GM18873 (cell line): Measurements from ENCODE around the gene GABBR1.

Experiments
- ATAC-seq: cut with Tn5 transposase; IDR thresholded peaks from one replicate; pipeline ENCODE4 v1.9.1; 2021; ENCODE audit warnings: mild to moderate bottlenecking, moderate library complexity, moderate number of reproducible peaks; ENCODE audit not compliant: unreplicated experiment, low FRiP score

The GABBR1 gene

DNA sequence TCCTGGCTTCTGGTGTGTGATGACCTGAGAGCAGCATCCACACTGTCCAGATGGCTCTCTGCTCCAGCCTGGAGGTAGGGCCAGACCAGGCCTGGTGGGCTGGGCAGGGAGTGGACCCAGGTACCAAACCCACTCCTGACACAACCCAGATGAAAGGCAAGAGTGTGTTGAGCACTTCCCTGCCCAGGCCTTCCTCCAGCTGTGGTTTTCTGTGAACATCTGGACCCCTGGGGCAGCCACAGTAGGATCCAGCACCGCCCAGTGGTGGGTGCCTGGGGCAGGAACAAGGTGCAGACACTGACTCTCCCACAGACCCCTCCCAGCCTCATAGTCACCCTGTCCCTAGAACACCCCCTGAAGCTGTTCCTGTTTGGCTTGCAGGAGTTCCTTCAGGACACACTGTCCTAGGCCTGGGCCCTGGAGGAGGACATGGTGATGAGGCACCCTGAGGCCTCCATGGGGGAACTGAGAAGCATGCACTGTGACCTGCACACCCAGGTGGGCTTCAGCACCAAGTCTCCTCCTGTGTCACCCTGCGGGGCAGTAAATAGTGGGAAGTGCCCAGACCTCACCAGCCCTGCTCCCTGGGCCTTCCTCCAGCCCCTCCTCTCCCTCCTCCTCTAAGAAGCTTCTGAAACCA, 102.2 kb downstream of the GABBR1 start:
- no peak for ATAC-seq

DNA sequence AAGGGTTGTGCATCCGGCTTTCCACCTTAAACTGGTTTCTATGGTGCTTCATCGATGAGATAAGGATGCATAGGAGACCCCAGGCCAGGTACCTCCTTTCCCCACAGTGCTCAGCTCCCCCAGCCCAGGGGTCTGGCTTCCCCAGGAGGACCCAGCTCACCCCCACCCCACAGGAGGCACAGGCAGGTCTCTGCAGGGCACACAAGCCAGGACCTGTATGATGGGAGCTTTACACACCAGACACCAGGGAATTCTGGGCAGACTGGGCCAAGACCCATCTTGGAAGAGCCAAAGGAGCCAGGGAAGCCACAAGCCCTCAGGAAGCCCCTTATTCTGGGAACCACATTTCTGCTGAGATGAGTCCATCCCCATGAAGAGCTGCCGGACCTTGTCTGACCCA, 103.0 kb downstream of the GABBR1 start:
- no peak for ATAC-seq

DNA sequence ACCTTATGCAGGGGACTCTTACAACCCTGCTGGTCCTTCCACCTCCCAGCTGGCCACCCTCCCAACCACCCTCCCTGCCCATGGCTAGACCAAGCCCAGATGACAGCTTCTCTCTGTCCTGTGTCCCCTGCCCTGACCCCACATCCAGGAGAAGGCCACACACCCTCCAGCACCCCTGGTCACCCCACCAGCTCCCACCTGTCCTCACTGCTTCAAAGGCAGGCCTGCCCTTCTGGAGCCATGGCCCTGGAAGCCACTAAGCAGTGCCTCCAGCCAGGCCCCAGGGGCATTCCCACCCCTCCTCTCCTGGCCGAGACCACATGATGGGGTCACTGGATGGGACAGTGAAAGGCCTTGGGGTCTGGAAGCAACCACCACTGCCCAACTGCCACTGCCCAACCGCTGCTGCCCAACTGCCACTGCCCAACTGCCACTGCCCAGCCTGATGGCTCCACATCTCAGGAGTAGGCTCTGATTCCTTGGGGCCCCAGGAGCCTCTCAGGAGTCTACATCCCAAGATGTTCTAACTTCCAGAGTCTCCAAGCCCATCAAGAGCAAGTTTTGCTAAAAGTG, 103.9 kb downstream of the GABBR1 start:
- ATAC-seq, result no peak

DNA sequence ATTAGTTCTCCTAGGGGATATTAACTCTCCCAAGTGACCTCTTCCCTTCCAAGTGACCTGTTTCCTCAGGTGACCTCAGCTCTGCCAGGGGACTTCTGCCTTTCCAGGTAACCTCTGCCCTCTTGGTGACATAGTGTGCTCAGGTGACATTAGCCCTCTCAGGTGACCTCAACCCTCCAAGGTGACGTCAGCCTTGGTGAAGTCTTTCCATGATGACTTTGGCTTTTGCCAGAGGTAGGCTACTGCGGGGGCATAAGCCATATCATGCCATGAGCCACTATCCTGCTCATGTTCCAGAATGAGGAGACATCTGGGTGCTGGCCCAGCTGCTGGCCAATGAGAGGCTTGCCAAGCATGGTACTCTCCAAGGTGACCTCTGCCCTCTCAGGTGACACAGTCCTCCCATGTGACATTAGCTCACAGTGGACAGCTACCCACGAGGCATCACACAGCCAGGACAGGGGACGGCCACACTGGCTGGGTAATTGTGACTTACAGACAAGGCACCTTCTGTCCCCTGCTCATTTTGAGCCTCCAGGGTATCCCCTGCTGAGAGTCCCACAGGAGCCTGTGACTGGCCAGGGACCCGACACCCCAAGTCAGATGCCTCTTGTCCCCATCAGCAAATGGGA, 104.6 kb downstream of the GABBR1 start:
- ATAC-seq, result no peak

DNA sequence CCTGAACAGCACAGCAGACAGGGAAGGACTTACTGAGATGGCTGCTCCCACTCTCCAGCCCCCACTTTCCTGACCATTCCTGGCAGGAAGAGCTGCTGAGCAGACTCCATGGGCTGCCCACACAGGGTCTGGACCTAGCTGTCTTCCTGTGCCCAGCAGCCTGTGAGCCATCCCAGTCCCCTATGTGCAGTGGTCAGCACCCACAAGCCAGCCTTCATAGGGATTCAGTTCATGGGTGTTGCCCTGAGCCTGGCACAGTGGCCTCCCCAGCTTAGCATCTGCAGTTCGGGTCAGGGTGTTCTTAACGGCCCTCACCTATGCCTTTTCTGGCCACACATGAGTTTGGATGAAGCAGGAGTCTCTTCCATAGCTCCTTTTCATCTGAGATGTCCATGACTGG, 105.4 kb downstream of the GABBR1 start:
- no peak for ATAC-seq

DNA sequence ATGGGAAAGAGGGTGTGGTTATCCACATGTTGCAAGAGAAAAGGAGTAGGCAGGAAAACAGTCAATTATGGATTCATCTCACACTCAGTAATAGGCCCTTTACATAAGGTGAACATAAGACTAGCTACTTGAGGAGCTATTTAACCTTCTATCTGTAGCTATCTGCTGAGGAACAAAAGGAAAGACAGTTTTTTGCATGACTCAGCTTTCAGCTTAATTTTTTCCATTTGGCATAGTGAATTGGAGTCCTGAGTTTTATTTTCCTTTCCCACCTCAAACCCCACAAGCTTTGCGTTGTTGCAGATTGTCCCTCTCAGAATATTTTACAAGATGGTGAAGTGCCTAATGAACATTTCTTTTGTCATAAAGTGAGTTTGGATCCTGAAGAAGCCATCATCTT, 105.9 kb downstream of the GABBR1 start:
- ATAC-seq, result no peak

DNA sequence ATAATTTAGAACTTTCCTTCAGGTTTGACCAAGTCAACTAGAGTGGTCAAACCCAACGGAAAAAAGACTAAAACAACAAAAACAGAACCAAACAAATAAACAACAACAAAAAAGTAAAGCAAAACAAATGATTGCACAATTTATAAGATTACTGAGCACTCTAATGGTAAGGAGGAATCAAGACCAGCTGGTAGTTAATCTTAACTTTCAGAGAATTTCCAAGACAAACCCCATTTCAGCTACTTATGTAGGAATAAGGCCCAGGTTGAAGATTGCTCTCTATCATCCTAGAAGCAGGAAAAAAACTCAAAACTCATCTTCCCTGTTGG, 107.7 kb downstream of the GABBR1 start:
- no peak for ATAC-seq

DNA sequence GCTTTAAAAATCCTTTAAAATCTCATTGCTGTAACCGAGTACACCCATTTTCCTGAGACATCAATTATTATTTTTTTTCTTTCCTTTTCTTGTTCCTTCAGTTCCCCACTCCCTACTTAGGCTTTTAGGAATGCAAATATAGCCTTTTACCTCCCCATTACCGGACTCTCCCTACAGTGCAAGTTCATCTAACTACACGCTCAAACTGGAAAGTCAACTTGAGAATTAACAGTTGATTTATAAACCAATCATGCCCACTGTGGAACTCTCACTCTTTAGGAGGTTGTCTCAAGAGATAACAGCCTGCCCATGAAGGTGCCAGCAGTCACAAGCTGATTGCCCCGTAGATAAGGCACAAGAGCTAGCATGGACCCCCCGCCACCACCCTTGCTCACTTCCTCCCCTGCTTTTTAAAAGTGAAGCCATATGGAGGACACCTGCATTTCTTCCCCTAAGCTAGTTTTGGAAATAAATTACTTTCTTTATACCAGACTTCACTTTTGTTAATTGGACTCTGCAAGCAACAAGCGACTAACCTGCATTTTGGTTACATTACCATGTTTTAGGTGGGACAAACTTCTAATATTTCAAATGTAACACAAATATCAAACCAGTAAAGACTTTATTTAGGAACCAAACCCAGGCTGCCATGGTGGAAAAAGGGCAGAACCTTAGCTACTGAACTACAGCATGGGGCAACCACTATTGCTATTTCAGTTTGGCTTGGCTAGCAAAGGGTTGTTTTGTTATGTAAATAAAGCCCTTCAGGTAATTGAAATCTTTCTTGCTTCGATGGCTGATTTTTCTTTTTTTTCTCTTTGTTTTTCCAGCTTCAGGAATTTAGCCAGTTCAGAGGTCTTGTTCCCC, 108.3 kb downstream of the GABBR1 start:
- no peak for ATAC-seq

DNA sequence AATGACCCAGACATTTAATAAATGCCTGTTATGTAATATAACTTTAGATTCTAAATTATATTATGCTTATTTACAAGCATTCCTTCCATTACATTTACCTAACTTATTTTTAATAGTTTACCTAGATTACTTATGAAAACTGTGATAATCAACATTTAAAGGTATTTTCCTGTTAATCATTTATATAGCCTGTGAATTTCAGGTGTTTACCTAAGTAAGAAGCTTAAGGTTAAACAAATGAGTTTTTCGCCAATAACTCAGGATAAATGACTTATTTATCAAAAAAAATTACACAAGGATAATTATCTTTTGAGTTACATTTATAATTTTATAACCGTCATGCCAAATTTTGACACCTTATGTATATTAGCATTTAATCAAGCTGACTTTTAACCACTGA, 108.9 kb downstream of the GABBR1 start:
- no peak for ATAC-seq

DNA sequence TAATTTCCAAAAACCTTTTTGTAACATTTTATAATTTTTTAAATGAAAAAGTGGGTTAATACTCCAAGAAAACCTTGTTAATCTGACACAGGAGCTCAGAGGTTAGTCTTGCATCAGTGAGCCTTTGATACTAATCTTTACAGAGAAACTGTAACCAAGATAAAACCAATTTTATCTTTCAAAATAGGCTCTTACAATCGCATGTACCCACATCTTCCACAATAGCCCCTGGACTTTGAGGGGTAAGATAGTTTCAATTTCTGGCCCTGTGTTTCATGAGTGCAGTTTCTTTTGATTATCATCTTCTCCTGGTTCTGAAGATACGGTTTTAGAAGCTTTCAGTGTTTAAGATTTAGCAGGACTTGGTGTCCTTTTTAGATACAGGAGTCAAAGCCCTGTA, 110.8 kb downstream of the GABBR1 start:
- ATAC-seq, result no peak

DNA sequence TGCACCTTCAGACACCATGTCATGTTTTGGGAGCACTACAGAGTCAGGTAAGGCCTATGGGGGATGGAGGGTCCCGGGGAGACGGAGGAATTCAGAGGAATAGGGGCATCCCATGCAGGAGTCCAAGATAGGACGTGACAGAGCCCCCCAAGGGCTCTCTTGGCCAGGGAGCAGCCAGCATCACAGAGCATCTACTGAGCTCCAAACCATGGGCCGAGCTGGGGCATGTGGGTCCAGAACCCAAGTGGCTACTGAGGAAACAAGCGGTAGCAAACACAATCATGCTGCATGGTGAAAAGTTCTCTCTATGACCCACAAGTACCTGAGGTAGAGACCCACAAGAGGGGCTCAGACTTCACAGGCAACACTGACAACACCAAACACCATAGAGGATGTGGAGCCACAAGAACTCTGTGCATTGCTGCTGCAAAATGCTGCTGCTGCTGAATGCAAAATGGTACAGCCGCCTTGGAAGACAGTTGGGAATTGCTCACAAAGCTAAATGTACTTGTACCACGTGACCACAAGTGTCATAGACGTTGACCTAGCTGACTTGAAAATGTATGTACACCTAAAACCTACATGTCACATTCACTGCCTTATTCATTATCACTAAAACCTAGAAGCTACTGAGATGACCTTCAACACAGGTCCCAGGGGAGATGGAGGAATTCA, 111.8 kb downstream of the GABBR1 start:
- no peak for ATAC-seq

DNA sequence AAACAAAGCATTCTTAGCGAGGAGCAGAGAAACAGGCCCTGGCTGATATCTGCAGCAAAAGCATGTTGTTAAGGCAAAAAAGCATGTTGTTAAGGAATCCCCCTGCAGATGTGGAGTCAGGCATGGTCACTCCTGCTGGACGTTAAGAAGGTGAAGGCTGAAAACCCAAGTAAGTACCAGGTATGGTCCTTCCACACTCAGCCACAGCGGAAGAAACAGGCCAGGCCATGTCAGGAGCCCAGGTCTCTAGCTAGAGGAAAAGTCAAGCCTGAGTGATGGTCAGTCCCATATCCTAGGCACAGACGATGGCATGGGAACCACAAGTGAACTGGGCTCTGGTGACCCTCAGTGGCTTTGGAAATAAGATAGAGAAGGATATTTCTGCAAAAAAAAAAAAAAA, 112.8 kb downstream of the GABBR1 start:
- no peak for ATAC-seq

DNA sequence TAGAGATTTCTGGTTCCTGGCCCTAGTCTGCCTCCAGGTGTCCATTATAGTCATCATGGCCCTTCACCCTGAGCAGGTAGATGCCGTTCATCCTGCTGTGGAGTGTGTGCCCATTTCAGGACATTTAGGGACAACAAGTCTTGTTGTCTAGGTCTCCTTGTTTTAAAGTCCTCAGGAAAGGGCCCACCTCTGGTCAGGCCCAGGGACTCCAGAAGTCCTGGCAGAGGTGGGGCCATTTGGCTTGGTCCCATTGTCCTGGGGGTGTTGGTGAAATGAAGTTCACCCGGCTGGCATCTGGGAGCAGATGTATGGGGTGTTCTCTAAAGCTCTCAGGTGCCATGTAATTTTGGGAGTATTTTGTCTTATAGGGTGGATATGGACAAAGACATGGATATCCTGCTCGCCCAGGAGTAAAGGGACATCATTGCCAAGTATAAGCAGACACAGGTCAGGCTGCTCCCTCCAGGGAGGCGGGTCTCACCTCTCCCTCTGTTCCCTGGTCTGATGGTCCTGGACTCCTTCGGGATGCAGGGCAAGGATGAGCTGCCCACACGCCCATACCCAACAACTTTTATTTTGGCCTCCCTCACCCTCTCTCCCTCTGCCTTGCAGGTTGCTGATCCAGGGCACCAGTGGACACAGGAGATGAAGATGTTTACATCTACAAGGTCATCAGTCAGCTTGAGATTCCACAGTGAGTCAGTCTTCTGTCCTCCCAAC, 113.5 kb downstream of the GABBR1 start:
- ATAC-seq, result no peak

DNA sequence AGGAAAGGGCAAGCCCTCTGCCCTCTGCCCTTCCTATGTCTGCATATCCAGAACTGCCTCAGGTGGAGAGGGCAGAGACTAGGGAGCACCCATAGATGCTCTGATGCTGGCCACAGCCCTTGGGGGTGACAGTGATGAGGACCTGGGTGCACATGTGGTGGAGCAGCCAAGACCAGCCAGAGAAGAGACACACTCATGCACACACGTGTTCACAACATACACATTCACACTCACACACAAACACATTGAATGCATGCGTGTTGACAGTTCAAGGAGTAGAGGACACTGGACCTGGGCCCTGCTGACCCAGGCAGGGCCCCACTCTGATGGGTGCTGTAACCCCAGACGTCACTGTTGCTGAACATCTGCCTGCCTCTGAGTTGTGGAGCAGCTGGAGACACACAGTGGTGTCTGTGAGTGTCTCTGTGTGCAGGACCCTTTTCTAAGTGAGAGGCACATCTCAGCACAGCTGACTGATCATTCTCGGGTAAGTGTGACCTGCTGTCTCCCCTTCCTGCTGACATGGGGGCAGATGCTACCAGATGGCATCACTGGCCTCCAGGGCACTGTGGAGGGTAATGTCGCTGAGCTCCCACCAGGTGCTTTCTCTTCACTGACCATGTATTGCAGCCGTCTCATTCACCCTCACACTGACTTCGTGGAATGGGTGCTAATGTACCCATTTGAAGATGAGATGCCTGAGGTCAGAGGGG, 115.1 kb downstream of the GABBR1 start:
- ATAC-seq, result no peak

DNA sequence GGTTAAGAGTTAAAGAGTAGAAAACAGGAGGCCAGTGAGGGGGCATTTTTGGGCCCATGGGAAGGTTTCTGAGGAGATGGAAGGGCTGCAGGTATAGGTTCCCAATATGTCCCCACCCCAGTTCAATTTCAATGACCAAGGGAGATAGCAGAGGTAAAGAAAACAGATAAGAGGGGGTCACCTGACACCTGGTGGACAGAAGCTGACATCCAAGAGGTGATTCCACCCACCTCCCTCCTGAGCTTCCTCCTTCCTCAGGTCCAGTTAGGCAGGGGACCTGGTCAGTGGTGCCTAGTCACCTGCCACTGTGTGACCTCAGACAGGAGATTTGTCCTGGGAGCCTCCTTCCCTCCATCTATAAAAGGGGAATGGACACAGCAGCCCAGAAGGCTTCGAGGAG, 115.7 kb downstream of the GABBR1 start:
- no peak for ATAC-seq

DNA sequence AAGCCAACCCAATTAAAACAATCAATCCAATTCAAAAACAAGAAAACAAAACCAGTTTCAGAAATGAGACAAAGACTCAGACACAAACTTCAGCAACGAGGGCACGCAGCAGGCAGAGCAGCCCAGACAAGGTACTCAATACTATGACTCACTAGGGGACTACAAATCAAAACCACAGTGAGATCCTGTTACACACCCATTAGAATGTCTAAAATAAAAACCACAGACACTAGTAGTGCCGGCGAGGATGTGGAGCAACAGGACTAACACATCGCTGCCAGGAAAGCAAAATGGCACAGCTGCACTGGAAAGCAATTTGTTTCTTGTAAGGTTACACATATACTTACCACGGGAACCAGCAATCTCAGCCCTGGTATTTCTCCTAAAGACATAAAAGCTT, 116.9 kb downstream of the GABBR1 start:
- no peak for ATAC-seq

DNA sequence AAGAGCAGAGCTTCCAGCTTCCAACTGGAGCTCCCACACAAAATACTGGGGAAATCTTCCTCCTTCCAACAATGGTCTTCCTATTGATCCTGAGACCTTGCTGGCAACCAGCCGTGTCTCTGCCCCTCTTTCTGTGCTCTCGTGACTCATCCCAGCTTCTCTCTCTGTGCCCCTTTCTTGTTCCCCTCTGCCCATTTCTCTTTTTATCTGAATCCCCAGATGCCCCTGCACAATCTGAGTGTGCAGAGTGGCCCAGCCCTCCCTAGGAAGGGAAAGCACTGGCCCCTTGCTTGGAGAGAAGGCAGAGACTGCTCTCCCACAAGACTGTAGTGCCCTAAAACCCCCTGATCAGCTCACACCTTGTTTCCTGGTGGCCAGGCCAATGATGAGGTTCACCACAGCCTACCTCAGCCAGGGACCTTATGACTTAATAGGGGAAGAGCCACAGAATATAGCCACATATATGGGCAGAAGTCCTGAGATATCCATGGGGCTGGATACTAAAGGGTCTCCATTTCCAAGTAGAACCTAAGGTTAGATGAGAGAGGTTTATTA, 122.2 kb downstream of the GABBR1 start:
- no peak for ATAC-seq

DNA sequence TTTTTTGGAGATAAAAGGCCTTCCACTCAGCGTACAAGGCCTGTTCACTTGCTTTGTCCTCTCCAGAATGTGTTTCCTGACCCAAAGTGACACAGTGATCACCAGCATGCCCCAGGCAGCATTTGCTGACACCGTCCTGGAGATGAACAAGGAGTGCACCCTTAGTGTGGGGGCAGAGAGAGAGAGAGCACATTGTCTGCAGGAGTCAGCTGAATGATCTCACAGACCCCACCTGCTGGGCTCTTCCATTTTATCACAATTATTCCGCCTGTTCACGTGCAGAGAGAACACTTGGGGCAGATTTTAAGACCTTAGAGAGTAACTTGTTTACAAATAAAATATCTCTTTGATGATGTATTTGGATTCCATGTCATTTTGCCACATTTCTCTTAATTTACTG, 122.8 kb downstream of the GABBR1 start:
- ATAC-seq, result no peak
